Osteoblast (primary cell): ENCODE results near the gene MCUR1. TPM values are rescaled to one million over a fixed set of nuclear protein-coding genes. Genes with fewer than 3 reads are reported as not detected.

Experiments used
- DNase-seq: peaks from one replicate; pipeline ENCODE4 v3.0.0; 2011; ENCODE audit warnings: low spot score, mixed read lengths; ENCODE audit not compliant: insufficient read length; ENCODE audit errors: missing footprints
- H2AFZ ChIP-seq: 2 replicates; pipeline ENCODE4 v1.6.0; 2011; ENCODE audit warnings: mild to moderate bottlenecking, low read length
- H3K27ac ChIP-seq: 2 replicates; pipeline ENCODE4 v1.5.1; 2011; ENCODE audit warnings: mild to moderate bottlenecking, low read depth, low read length, moderate library complexity
- H3K27me3 ChIP-seq: 2 replicates; pipeline ENCODE4 v1.6.0; 2012; ENCODE audit warnings: mild to moderate bottlenecking, control low read depth, inconsistent platforms, low read length, moderate library complexity; ENCODE audit not compliant: insufficient read depth
- H3K36me3 ChIP-seq: 2 replicates; pipeline ENCODE4 v1.5.1; 2011; ENCODE audit warnings: mild to moderate bottlenecking, low read length, control low read depth, moderate library complexity; ENCODE audit not compliant: insufficient read depth
- H3K4me1 ChIP-seq: 2 replicates; pipeline ENCODE4 v1.5.1; 2011; ENCODE audit warnings: mild to moderate bottlenecking, low read length, control low read depth, moderate library complexity; ENCODE audit not compliant: insufficient read depth
- H3K4me2 ChIP-seq: 2 replicates; pipeline ENCODE4 v1.6.0; 2011; ENCODE audit warnings: mild to moderate bottlenecking, low read length; ENCODE audit not compliant: insufficient read depth
- H3K4me3 ChIP-seq: fragments of 200-600 bp; sonication (generic); 3 replicates; pipeline ENCODE4 v1.5.1; 2012; ENCODE audit warnings: mild to moderate bottlenecking, low read length, inconsistent platforms; ENCODE audit not compliant: insufficient read depth
- H3K79me2 ChIP-seq: 2 replicates; pipeline ENCODE4 v1.6.0; 2012; ENCODE audit warnings: mild to moderate bottlenecking, low read length, control low read depth, inconsistent platforms; ENCODE audit not compliant: insufficient read depth
- H3K9me3 ChIP-seq: 2 replicates; pipeline ENCODE4 v1.5.1; 2011; ENCODE audit warnings: low read depth, low read length, control low read depth
- H4K20me1 ChIP-seq: 2 replicates; pipeline ENCODE4 v1.6.0; 2012; ENCODE audit warnings: mild to moderate bottlenecking, low read length, control low read depth; ENCODE audit not compliant: insufficient read depth
- CTCF ChIP-seq: IDR thresholded peaks from 2 replicates; pipeline ENCODE4 v1.5.1; 2011; ENCODE audit warnings: mild to moderate bottlenecking, low read depth, low read length, moderate library complexity; ENCODE audit errors: extremely low read depth
- total RNA-seq: library from RNA; depleted of rRNA; stranded (reverse); fragments of >200 nt; gene quantifications from 2 replicates; pipeline ENCODE4 v1.2.3, GENCODE V29; 2012

MCUR1 gene
- total RNA-seq, 1 donor = 14.8 TPM

GRCh38 chr6:13766201-13766634 is 48.1 kb downstream of the MCUR1 start:
- peak; percentile 93 for DNase-seq
- H3K27ac ChIP-seq = peak overlapping the region; percentile 46
- H4K20me1 ChIP-seq = no peaks in the 10 kb centered on the region
- no peaks in the 10 kb centered on the region for H3K27me3 ChIP-seq
- peak overlapping the region; percentile 28 for H3K4me2 ChIP-seq
- H2AFZ ChIP-seq = peak overlapping the region; percentile 56
- H3K4me1 ChIP-seq = peaks cover 36% of the 10 kb centered on the region
- no peak overlapping the region for H3K4me3 ChIP-seq
- TF ChIP-seq CTCF = no peak
- H3K79me2 ChIP-seq = no peaks in the 10 kb centered on the region
- H3K9me3 ChIP-seq = no peaks in the 10 kb centered on the region
- no peaks in the 10 kb centered on the region for H3K36me3 ChIP-seq

GRCh38 chr6:13765570-13765969 is 48.8 kb downstream of the MCUR1 start:
- Histone ChIP-seq H4K20me1 (no peaks in the 10 kb centered on the region), H3K36me3 (no peaks in the 10 kb centered on the region), H3K27me3 (no peaks in the 10 kb centered on the region), H3K79me2 (no peaks in the 10 kb centered on the region), H3K4me1 (peaks cover 43% of the 10 kb centered on the region), H3K4me2 (peak overlapping the region; percentile 28), H3K9me3 (no peaks in the 10 kb centered on the region), H3K4me3 (no peak overlapping the region), H3K27ac (peak overlapping the region; percentile 46), H2AFZ (peak overlapping the region; percentile 56)
- no peak for TF ChIP-seq CTCF
- no peak for DNase-seq

DNA sequence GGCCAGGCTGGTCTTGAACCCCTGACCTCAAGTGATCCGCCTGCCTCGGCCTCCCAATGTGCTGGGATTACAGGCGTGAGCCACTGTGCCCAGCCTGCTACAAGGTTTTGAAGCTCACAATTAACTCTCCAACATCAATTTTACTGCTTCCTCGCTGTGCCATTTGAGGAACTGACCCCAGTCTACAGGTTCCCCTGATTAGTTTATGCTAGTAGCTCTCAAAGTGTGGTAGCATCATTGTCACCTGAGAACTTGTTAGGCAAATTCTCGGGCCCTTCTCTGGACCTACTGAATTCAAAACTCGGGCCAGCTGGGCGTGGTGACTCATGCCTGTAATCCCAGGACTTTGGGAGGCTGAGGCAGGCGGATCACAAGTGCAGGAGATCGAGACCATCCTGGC is 49.4 kb downstream of the MCUR1 start:
- TF ChIP-seq CTCF = no peak
- H3K9me3 ChIP-seq = no peaks in the 10 kb centered on the region
- H4K20me1 ChIP-seq = no peaks in the 10 kb centered on the region
- no peak overlapping the region for H3K4me2 ChIP-seq
- peaks cover 47% of the 10 kb centered on the region for H3K4me1 ChIP-seq
- H3K4me3 ChIP-seq = no peak overlapping the region
- no peak overlapping the region for H3K27ac ChIP-seq
- no peak overlapping the region for H2AFZ ChIP-seq
- no peak for DNase-seq
- no peaks in the 10 kb centered on the region for H3K27me3 ChIP-seq
- H3K36me3 ChIP-seq = no peaks in the 10 kb centered on the region
- no peaks in the 10 kb centered on the region for H3K79me2 ChIP-seq

- peaks cover 47% of the 10 kb centered on the region for H3K4me1 ChIP-seq
- no peak for TF ChIP-seq CTCF
- no peaks in the 10 kb centered on the region for H3K36me3 ChIP-seq
- H3K4me2 ChIP-seq = no peak overlapping the region
- no peak overlapping the region for H2AFZ ChIP-seq
- H3K4me3 ChIP-seq = no peak overlapping the region
- no peaks in the 10 kb centered on the region for H4K20me1 ChIP-seq
- H3K79me2 ChIP-seq = no peaks in the 10 kb centered on the region
- no peaks in the 10 kb centered on the region for H3K9me3 ChIP-seq
- no peaks in the 10 kb centered on the region for H3K27me3 ChIP-seq
- H3K27ac ChIP-seq = no peak overlapping the region
- DNase-seq = no peak
These were observed 50.5 kb downstream of the MCUR1 start for GRCh38 chr6:13763740-13764381.
